GM23338 (cell line): ENCODE measurements around the gene TSFM. TPM values are rescaled to one million over a fixed set of nuclear protein-coding genes. Genes with fewer than 3 reads are reported as not detected.

ENCODE experiments used
- ATAC-seq: fragments of 200-7000 bp; cut with Tn5 transposase; 3 replicates; pipeline ENCODE4 v1.9.1; 2020
- DNase-seq: peaks from one replicate; pipeline ENCODE4 v3.0.0-alpha.2; 2015; ENCODE audit warnings: low spot score
- H2AFZ ChIP-seq: fragments of 200-600 bp; sonication (generic); 2 replicates; pipeline ENCODE4 v1.8.0; 2016; ENCODE audit warnings: antibody characterized with exemption, mild to moderate bottlenecking, moderate library complexity
- H3F3A ChIP-seq: fragments of 200-600 bp; sonication (generic); replicated peaks from 2 replicates; pipeline ENCODE4 v1.8.0; 2017; ENCODE audit warnings: antibody characterized with exemption, mixed run types, low read depth
- H3K27ac ChIP-seq: fragments of 200-600 bp; sonication (generic); 2 replicates; pipeline ENCODE4 v1.6.1; 2016; ENCODE audit warnings: low read depth
- H3K27me3 ChIP-seq: fragments of 200-600 bp; sonication (generic); 2 replicates; pipeline ENCODE4 v1.8.0; 2016; ENCODE audit warnings: mild to moderate bottlenecking, mixed run types, moderate library complexity; ENCODE audit not compliant: insufficient read depth
- H3K36me3 ChIP-seq: fragments of 200-600 bp; sonication (generic); 2 replicates; pipeline ENCODE4 v1.8.0; 2016; ENCODE audit warnings: mild to moderate bottlenecking; ENCODE audit not compliant: insufficient read depth
- H3K4me1 ChIP-seq: fragments of 200-600 bp; sonication (generic); 2 replicates; pipeline ENCODE4 v1.8.0; 2016; ENCODE audit warnings: mild to moderate bottlenecking, moderate library complexity; ENCODE audit not compliant: insufficient read depth
- H3K4me2 ChIP-seq: fragments of 200-600 bp; sonication (generic); 2 replicates; pipeline ENCODE4 v1.7.1; 2017; ENCODE audit warnings: mixed run types
- H3K4me3 ChIP-seq: fragments of 200-600 bp; sonication (generic); 2 replicates; pipeline ENCODE4 v1.6.1; 2016; ENCODE audit warnings: mixed run types
- H3K79me2 ChIP-seq: fragments of 200-600 bp; sonication (generic); replicated peaks from 2 replicates; pipeline ENCODE4 v1.8.0; 2017; ENCODE audit warnings: mild to moderate bottlenecking; ENCODE audit not compliant: insufficient read depth
- H3K9me2 ChIP-seq: fragments of 200-600 bp; sonication (generic); 2 replicates; pipeline ENCODE4 v1.8.0; 2017; ENCODE audit not compliant: insufficient read depth
- H4K20me1 ChIP-seq: fragments of 200-600 bp; sonication (generic); replicated peaks from 2 replicates; pipeline ENCODE4 v1.8.0; 2017; ENCODE audit warnings: mild to moderate bottlenecking; ENCODE audit not compliant: insufficient read depth
- H3K27ac Mint-ChIP-seq: 2 replicates; pipeline ENCODE4 v1.8.0; 2020; ENCODE audit warnings: inconsistent platforms, mild to moderate bottlenecking, moderate library complexity, mixed read lengths
- H3K27me3 Mint-ChIP-seq: 3 replicates; pipeline ENCODE4 v1.8.0; 2022; ENCODE audit warnings: low read depth, mild to moderate bottlenecking, moderate library complexity, mixed read lengths, inconsistent platforms; ENCODE audit not compliant: insufficient read depth, poor library complexity
- H3K36me3 Mint-ChIP-seq: 3 replicates; pipeline ENCODE4 v1.8.0; 2021; ENCODE audit warnings: low read depth, mild to moderate bottlenecking, inconsistent platforms, moderate library complexity, mixed read lengths
- H3K4me1 Mint-ChIP-seq: 3 replicates; pipeline ENCODE4 v1.8.0; 2020; ENCODE audit warnings: mild to moderate bottlenecking, inconsistent platforms, mixed read lengths
- H3K4me3 Mint-ChIP-seq: 3 replicates; pipeline ENCODE4 v1.8.0; 2021; ENCODE audit warnings: moderate library complexity, mild to moderate bottlenecking, inconsistent platforms, mixed read lengths
- H3K9me3 Mint-ChIP-seq: 3 replicates; pipeline ENCODE4 v1.8.0; 2020; ENCODE audit warnings: moderate library complexity, mild to moderate bottlenecking, inconsistent platforms, mixed read lengths
- CREB1 ChIP-seq: fragments of 250-450 bp; sonication (Bioruptor Pico); IDR thresholded peaks from 2 replicates; pipeline ENCODE4 v1.5.0; 2020; ENCODE audit warnings: low read depth, mild to moderate bottlenecking, moderate library complexity
- EZH2 ChIP-seq: fragments of 200-600 bp; sonication (generic); IDR thresholded peaks from one replicate; pipeline ENCODE4 v1.8.0; 2017; ENCODE audit warnings: antibody characterized with exemption, mild to moderate bottlenecking, low read depth; ENCODE audit not compliant: unreplicated experiment
- EZH2phosphoT487 ChIP-seq: fragments of 200-600 bp; sonication (generic); IDR thresholded peaks from one replicate; pipeline ENCODE4 v1.8.1; 2018; ENCODE audit warnings: antibody characterized with exemption; ENCODE audit not compliant: unreplicated experiment
- JUNB ChIP-seq: IDR thresholded peaks from one replicate; pipeline ENCODE4 v1.6.1; 2016; ENCODE audit warnings: antibody characterized with exemption; ENCODE audit not compliant: unreplicated experiment
- POLR2AphosphoS5 ChIP-seq: IDR thresholded peaks from 2 replicates; pipeline ENCODE4 v1.6.1; 2016; ENCODE audit warnings: antibody characterized with exemption, low read depth
- REST ChIP-seq: IDR thresholded peaks from one replicate; pipeline ENCODE4 v1.6.1; 2018; ENCODE audit warnings: antibody characterized with exemption; ENCODE audit not compliant: unreplicated experiment
- ZNF114 ChIP-seq: fragments of 250-450 bp; sonication (Bioruptor Pico); IDR thresholded peaks from 2 replicates; pipeline ENCODE4 v1.5.0; 2020; ENCODE audit warnings: mild to moderate bottlenecking, moderate library complexity
- ZNF331 ChIP-seq: fragments of 250-450 bp; sonication (Bioruptor Pico); IDR thresholded peaks from 2 replicates; pipeline ENCODE4 v1.5.0; 2020; ENCODE audit warnings: low read depth, mild to moderate bottlenecking, moderate library complexity
- polyA plus RNA-seq: library from polyadenylated mRNA; unstranded; fragments of >200 nt; fragmentation: Nextera tagmentation; extraction: Ambion mirVana; gene quantifications from 2 replicates; pipeline ENCODE4 v1.2.1, GENCODE V29; 2016
- total RNA-seq: library from RNA; depleted of rRNA; stranded (reverse); fragments of >200 nt; shearing (Covaris generic); gene quantifications from 2 replicates; pipeline ENCODE4 v1.2.3, GENCODE V29; 2014
- TF ChIP-seq, protein P1 (sequence below): IDR thresholded peaks from 2 replicates; pipeline ENCODE4 v1.6.1; 2016; ENCODE audit warnings: antibody characterized with exemption
- TF ChIP-seq, protein P2 (sequence below), 2 experiments: fragments of 200-600 bp in 1 of 2; sonication (generic) in 1 of 2; conservative IDR thresholded peaks; 2 replicates each; pipeline versions ENCODE4 v1.5.1 to v1.6.1; 2016 to 2017; ENCODE audit warnings: antibody characterized with exemption in 2 of 2, low read depth in 2 of 2, mild to moderate bottlenecking in 2 of 2, moderate library complexity in 1 of 2

Gene TSFM
- total and polyA plus RNA-seq, 2 experiments from 2014 or later: 29.5 to 43.1 TPM

- peaks cover 50% of the 10 kb centered on the region for H3K27me3 Mint-ChIP-seq
- Histone ChIP-seq H3K9me2 (no peaks in the 10 kb centered on the region), H3K27ac (peak overlapping the region; percentile 91; the same call in 1 of the 2 replicates)
Observed at GRCh38 chr12:57743769-57744168, 38.8 kb upstream of the TSFM start.

GRCh38 chr12:57744194-57744776 is 38.3 kb upstream of the TSFM start:
- peak overlapping the region; percentile 80; the same call in 1 of the 2 replicates for H3K4me2 ChIP-seq
- peaks cover 47% of the 10 kb centered on the region for H3K27me3 ChIP-seq
- peak overlapping the region; percentile 91; the same call in 1 of the 2 replicates for H3K27ac ChIP-seq
- H3K79me2 ChIP-seq: no peaks in the 10 kb centered on the region
- H3K4me3 ChIP-seq: peak overlapping the region; percentile 67
- no peak overlapping the region for H2AFZ ChIP-seq
- TF ChIP-seq ZNF331 (CRISPR knock-in tag) (no peak), CREB1 (CRISPR knock-in tag) (peak; percentile 97)
- H4K20me1 ChIP-seq: no peaks in the 10 kb centered on the region; the same call in 1 of the 2 replicates
- H3K36me3 Mint-ChIP-seq: peaks cover 36% of the 10 kb centered on the region
- peaks cover 30% of the 10 kb centered on the region for H3F3A ChIP-seq
- H3K36me3 ChIP-seq: peaks cover 19% of the 10 kb centered on the region
- peak overlapping the region; percentile 93 for H3K4me3 Mint-ChIP-seq
- H3K27me3 Mint-ChIP-seq: peaks cover 45% of the 10 kb centered on the region
- DNase-seq: no peak
- H3K4me1 ChIP-seq: peaks cover 3% of the 10 kb centered on the region; the same call in 1 of the 2 replicates
- no peak for ATAC-seq
- peak overlapping the region; percentile 99 for H3K27ac Mint-ChIP-seq
- H3K9me2 ChIP-seq: no peaks in the 10 kb centered on the region
- no peaks in the 10 kb centered on the region; the same call in 1 of the 3 replicates for H3K9me3 Mint-ChIP-seq
- H3K4me1 Mint-ChIP-seq: peaks cover 16% of the 10 kb centered on the region

More at GRCh38 chr12:57743769-57744168, 38.8 kb upstream of the TSFM start:
- Histone ChIP-seq H3K4me3 (no peak overlapping the region), H3F3A (peaks cover 30% of the 10 kb centered on the region), H2AFZ (no peak overlapping the region), H3K36me3 (peaks cover 19% of the 10 kb centered on the region), H3K4me1 (peaks cover 7% of the 10 kb centered on the region; the same call in 1 of the 2 replicates), H4K20me1 (no peaks in the 10 kb centered on the region; the same call in 1 of the 2 replicates), H3K4me2 (no peak overlapping the region), H3K79me2 (no peaks in the 10 kb centered on the region), H3K27me3 (peaks cover 52% of the 10 kb centered on the region)
- peak overlapping the region; percentile 93 for H3K4me3 Mint-ChIP-seq
- H3K4me1 Mint-ChIP-seq: peaks cover 21% of the 10 kb centered on the region
- no peak for ATAC-seq
- peak overlapping the region; percentile 99 for H3K27ac Mint-ChIP-seq
- H3K9me3 Mint-ChIP-seq: no peaks in the 10 kb centered on the region; the same call in 1 of the 3 replicates
- no peak for DNase-seq
- H3K36me3 Mint-ChIP-seq: peaks cover 30% of the 10 kb centered on the region
- TF ChIP-seq, protein P1, sequence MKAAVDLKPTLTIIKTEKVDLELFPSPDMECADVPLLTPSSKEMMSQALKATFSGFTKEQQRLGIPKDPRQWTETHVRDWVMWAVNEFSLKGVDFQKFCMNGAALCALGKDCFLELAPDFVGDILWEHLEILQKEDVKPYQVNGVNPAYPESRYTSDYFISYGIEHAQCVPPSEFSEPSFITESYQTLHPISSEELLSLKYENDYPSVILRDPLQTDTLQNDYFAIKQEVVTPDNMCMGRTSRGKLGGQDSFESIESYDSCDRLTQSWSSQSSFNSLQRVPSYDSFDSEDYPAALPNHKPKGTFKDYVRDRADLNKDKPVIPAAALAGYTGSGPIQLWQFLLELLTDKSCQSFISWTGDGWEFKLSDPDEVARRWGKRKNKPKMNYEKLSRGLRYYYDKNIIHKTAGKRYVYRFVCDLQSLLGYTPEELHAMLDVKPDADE: no peak
- TF ChIP-seq EZH2phosphoT487: no peak

GRCh38 chr12:57744777-57745484 is 37.7 kb upstream of the TSFM start, which contains the start of gene TSPAN31:
TSS of gene TSPAN31 (plus strand) at chr12:57745039. CDS start at chr12:57745155, 116 bp downstream.
- peaks cover 13% of the 10 kb centered on the region for H3K4me1 Mint-ChIP-seq
- H3K9me3 Mint-ChIP-seq: no peaks in the 10 kb centered on the region; the same call in 2 of the 3 replicates
- peaks cover 19% of the 10 kb centered on the region for H3K36me3 ChIP-seq
- H3K4me3 Mint-ChIP-seq: peak within 1 kb of the TSS; percentile 93
- H3K36me3 Mint-ChIP-seq: peaks cover 42% of the 10 kb centered on the region
- H3K4me2 ChIP-seq: peak within 1 kb of the TSS; percentile 80
- H2AFZ ChIP-seq: no peak within 1 kb of the TSS
- no peaks in the 10 kb centered on the region for H3K9me2 ChIP-seq
- ATAC-seq (peak; percentile 89), DNase-seq (peak; percentile 99)
- peak within 1 kb of the TSS; percentile 67 for H3K4me3 ChIP-seq
- H3K27me3 Mint-ChIP-seq: peaks cover 39% of the 10 kb centered on the region
- peaks cover 3% of the 10 kb centered on the region; the same call in 1 of the 2 replicates for H3K4me1 ChIP-seq
- H3K27me3 ChIP-seq: peaks cover 40% of the 10 kb centered on the region
- no peaks in the 10 kb centered on the region; the same call in 1 of the 2 replicates for H4K20me1 ChIP-seq
- H3F3A ChIP-seq: peaks cover 35% of the 10 kb centered on the region
- peaks cover 6% of the 10 kb centered on the region; the same call in 1 of the 2 replicates for H3K79me2 ChIP-seq
- H3K27ac Mint-ChIP-seq: peak within 1 kb of the TSS; percentile 99
- peak within 1 kb of the TSS; percentile 91 for H3K27ac ChIP-seq
- TF ChIP-seq REST: no peak
- no peak for TF ChIP-seq EZH2
- TF ChIP-seq CREB1 (CRISPR knock-in tag): peak; percentile 55
- TF ChIP-seq JUNB: no peak
- no peak for TF ChIP-seq ZNF114 (CRISPR knock-in tag)
- no peak for TF ChIP-seq ZNF331 (CRISPR knock-in tag)
- no peak for TF ChIP-seq EZH2phosphoT487
- TF ChIP-seq, protein P2, sequence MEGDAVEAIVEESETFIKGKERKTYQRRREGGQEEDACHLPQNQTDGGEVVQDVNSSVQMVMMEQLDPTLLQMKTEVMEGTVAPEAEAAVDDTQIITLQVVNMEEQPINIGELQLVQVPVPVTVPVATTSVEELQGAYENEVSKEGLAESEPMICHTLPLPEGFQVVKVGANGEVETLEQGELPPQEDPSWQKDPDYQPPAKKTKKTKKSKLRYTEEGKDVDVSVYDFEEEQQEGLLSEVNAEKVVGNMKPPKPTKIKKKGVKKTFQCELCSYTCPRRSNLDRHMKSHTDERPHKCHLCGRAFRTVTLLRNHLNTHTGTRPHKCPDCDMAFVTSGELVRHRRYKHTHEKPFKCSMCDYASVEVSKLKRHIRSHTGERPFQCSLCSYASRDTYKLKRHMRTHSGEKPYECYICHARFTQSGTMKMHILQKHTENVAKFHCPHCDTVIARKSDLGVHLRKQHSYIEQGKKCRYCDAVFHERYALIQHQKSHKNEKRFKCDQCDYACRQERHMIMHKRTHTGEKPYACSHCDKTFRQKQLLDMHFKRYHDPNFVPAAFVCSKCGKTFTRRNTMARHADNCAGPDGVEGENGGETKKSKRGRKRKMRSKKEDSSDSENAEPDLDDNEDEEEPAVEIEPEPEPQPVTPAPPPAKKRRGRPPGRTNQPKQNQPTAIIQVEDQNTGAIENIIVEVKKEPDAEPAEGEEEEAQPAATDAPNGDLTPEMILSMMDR (conservative IDR thresholded peaks at IDR 0.05; ENCODE audit: low read depth in 2 of 2): no peak
- peak; percentile 67 for TF ChIP-seq POLR2AphosphoS5
